ENCODE measurements around the gene USP33. TPM values are rescaled to one million over a fixed set of nuclear protein-coding genes. Genes with fewer than 3 reads are reported as not detected.
A peak's percentile ranks its signal among the peaks of the same experiment; 100 is the strongest.

Gene USP33
- total and polyA plus RNA-seq, 2 of the 13 experiments (the other 11 are each of a cell fraction or from before 2014, with no cell fraction given): 32.0 to 49.1 TPM

DNA sequence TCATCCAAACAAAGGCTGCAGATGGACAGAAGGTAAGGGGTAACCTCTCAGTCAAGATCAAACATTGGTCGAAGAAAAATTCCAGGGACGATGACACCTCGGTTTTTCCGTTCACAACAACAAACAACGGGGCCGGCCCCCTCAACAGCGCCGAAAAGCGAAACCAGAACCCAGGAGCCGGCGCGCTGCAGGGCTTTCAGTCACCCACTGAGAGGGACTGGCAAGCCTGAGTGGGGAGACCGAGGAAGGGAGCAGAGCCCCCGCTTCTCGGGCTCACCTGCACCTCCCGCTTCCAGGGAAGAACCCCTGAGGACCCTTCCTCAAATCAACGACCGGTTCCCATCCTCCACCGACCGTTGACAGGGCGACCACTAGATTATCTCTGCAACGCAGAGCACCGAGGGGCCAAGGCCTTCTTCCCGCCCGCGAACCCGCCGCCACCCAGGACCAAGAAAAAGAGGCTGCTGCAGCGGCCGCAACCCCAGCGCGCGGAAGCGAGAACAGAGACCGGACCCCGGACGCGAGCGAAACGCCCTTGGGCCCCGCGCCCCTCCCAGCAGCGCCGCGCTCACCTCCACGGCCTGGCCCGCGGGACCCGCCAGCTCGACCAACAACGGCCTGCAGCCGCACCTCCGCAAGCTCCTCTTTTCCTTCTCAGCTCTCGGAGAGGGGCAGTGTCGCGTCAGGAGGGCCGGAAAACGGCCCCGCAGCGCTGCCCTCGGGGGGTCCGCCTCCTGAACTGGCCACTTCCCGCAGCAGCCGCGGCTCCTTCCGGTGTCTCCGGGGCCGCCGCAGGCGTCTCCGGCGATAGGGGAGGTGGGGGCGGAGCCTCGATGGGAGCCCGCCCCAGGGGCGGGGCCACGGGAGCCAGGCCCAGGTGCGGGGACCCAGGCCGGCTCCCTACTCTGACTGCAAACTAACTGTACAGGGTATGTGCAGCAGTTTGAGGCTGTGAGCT lies at the start of gene USP33 (continued):
- TF ChIP-seq, protein P1, sequence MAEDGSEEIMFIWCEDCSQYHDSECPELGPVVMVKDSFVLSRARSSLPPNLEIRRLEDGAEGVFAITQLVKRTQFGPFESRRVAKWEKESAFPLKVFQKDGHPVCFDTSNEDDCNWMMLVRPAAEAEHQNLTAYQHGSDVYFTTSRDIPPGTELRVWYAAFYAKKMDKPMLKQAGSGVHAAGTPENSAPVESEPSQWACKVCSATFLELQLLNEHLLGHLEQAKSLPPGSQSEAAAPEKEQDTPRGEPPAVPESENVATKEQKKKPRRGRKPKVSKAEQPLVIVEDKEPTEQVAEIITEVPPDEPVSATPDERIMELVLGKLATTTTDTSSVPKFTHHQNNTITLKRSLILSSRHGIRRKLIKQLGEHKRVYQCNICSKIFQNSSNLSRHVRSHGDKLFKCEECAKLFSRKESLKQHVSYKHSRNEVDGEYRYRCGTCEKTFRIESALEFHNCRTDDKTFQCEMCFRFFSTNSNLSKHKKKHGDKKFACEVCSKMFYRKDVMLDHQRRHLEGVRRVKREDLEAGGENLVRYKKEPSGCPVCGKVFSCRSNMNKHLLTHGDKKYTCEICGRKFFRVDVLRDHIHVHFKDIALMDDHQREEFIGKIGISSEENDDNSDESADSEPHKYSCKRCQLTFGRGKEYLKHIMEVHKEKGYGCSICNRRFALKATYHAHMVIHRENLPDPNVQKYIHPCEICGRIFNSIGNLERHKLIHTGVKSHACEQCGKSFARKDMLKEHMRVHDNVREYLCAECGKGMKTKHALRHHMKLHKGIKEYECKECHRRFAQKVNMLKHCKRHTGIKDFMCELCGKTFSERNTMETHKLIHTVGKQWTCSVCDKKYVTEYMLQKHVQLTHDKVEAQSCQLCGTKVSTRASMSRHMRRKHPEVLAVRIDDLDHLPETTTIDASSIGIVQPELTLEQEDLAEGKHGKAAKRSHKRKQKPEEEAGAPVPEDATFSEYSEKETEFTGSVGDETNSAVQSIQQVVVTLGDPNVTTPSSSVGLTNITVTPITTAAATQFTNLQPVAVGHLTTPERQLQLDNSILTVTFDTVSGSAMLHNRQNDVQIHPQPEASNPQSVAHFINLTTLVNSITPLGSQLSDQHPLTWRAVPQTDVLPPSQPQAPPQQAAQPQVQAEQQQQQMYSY (CRISPR knock-in tag; IDR thresholded peaks at IDR 0.05): peak; percentile 56; the same call in 1 of the 2 replicates
- TF ChIP-seq SALL1 (CRISPR knock-in tag; IDR thresholded peaks at IDR 0.05) (peak; percentile 55; the same call in 1 of the 2 replicates), ZFAT (CRISPR knock-in tag; conservative IDR thresholded peaks at IDR 0.05) (0 out of 2 replicates have a peak, but pooled peaks have one; percentile 33), RAD21 (CRISPR knock-in tag; IDR thresholded peaks at IDR 0.05) (no peak), ARHGAP35 (CRISPR knock-in tag; IDR thresholded peaks at IDR 0.05; ENCODE audit: borderline replicate concordance) (peak; percentile 90), ZSCAN12 (CRISPR knock-in tag; IDR thresholded peaks at IDR 0.05) (no peak), DPF2 (CRISPR knock-in tag; IDR thresholded peaks at IDR 0.05; ENCODE audit: borderline replicate concordance, low read depth) (no peak), ZSCAN22 (CRISPR knock-in tag; IDR thresholded peaks at IDR 0.05) (no peak), FOXM1 (CRISPR knock-in tag; IDR thresholded peaks at IDR 0.05) (no peak), KMT2B (CRISPR knock-in tag; IDR thresholded peaks at IDR 0.05) (peak; percentile 88), MED8 (CRISPR knock-in tag; IDR thresholded peaks at IDR 0.05; ENCODE audit: insufficient replicate concordance) (no peak), ZNF556 (CRISPR knock-in tag; IDR thresholded peaks at IDR 0.05; ENCODE audit: borderline replicate concordance) (0 out of 2 replicates have a peak, but pooled peaks have one; percentile 42), TP53 (CRISPR knock-in tag; conservative IDR thresholded peaks at IDR 0.05) (0 out of 2 replicates have a peak, but pooled peaks have one; percentile 36), XRCC5 (optimal IDR thresholded peaks at IDR 0.05; ENCODE audit: low read length) (peak; percentile 39), CENPX (CRISPR knock-in tag; IDR thresholded peaks at IDR 0.05) (no peak), ZNF598 (CRISPR knock-in tag; IDR thresholded peaks at IDR 0.05; ENCODE audit: borderline replicate concordance) (peak; percentile 90; the same call in 1 of the 2 replicates)
- TF ChIP-seq, protein P2, sequence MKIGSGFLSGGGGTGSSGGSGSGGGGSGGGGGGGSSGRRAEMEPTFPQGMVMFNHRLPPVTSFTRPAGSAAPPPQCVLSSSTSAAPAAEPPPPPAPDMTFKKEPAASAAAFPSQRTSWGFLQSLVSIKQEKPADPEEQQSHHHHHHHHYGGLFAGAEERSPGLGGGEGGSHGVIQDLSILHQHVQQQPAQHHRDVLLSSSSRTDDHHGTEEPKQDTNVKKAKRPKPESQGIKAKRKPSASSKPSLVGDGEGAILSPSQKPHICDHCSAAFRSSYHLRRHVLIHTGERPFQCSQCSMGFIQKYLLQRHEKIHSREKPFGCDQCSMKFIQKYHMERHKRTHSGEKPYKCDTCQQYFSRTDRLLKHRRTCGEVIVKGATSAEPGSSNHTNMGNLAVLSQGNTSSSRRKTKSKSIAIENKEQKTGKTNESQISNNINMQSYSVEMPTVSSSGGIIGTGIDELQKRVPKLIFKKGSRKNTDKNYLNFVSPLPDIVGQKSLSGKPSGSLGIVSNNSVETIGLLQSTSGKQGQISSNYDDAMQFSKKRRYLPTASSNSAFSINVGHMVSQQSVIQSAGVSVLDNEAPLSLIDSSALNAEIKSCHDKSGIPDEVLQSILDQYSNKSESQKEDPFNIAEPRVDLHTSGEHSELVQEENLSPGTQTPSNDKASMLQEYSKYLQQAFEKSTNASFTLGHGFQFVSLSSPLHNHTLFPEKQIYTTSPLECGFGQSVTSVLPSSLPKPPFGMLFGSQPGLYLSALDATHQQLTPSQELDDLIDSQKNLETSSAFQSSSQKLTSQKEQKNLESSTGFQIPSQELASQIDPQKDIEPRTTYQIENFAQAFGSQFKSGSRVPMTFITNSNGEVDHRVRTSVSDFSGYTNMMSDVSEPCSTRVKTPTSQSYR (CRISPR knock-in tag; IDR thresholded peaks at IDR 0.05; ENCODE audit: borderline replicate concordance): 0 out of 2 replicates have a peak, but pooled peaks have one; percentile 7
- TF ChIP-seq, protein P3, sequence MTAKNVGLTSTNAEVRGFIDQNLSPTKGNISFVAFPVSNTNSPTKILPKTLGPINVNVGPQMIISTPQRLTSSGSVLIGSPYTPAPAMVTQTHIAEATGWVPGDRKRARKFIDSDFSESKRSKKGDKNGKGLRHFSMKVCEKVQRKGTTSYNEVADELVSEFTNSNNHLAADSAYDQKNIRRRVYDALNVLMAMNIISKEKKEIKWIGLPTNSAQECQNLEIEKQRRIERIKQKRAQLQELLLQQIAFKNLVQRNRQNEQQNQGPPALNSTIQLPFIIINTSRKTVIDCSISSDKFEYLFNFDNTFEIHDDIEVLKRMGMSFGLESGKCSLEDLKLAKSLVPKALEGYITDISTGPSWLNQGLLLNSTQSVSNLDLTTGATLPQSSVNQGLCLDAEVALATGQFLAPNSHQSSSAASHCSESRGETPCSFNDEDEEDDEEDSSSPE (CRISPR knock-in tag; IDR thresholded peaks at IDR 0.05): no peak; the same call in 1 of the 2 replicates
- TF ChIP-seq, protein P4, sequence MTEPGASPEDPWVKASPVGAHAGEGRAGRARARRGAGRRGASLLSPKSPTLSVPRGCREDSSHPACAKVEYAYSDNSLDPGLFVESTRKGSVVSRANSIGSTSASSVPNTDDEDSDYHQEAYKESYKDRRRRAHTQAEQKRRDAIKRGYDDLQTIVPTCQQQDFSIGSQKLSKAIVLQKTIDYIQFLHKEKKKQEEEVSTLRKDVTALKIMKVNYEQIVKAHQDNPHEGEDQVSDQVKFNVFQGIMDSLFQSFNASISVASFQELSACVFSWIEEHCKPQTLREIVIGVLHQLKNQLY (CRISPR knock-in tag; IDR thresholded peaks at IDR 0.05): no peak
